H1 (cell line): Measurements from ENCODE around the gene VAPB. TPM values are rescaled to one million over a fixed set of nuclear protein-coding genes. Genes with fewer than 3 reads are reported as not detected.

Experiments used
- CTCF ChIA-PET: fragments of 300-600 bp; sonication (Branson Sonifier 250); formaldehyde crosslinking; loops from one replicate; lab custom pipeline; 2021; ENCODE audit not compliant: partially characterized antibody; lab: Charles Lee
- POLR2A ChIA-PET: fragments of 300-600 bp; sonication (Branson Sonifier 250); formaldehyde crosslinking; loops from one replicate; lab custom pipeline; 2021; ENCODE audit warnings: inconsistent platforms; ENCODE audit not compliant: partially characterized antibody; lab: Charles Lee
- DNase-seq, 2 experiments: peaks; one replicate each; pipeline versions ENCODE4 v3.0.0 to v3.0.0-alpha.2; 2010 to 2022; ENCODE audit warnings: low spot score in 2 of 2, low read depth in 1 of 2, mixed read lengths in 1 of 2
- FAIRE-seq: peaks from 2 replicates; lab custom pipeline; 2011; peaks lifted over from hg19 to GRCh38; lab: Jason Lieb, UNC
- H2AFZ ChIP-seq: 2 replicates; pipeline ENCODE4 v1.8.1; 2012; ENCODE audit warnings: low read length, inconsistent platforms
- H2AK5ac ChIP-seq: 2 replicates; pipeline ENCODE4 v1.6.1; 2013; ENCODE audit warnings: low read depth, low read length
- H2BK120ac ChIP-seq: replicated peaks from 2 replicates; pipeline ENCODE3; 2013; ENCODE audit warnings: low read depth, low read length, inconsistent platforms
- H2BK12ac ChIP-seq: 2 replicates; pipeline ENCODE4 v1.6.1; 2013; ENCODE audit warnings: low read depth, low read length
- H2BK15ac ChIP-seq: 2 replicates; pipeline ENCODE4 v1.6.1; 2013; ENCODE audit warnings: low read length
- H2BK20ac ChIP-seq: 2 replicates; pipeline ENCODE4 v1.6.1; 2013; ENCODE audit warnings: low read length
- H2BK5ac ChIP-seq: 2 replicates; pipeline ENCODE4 v1.6.1; 2013; ENCODE audit warnings: low read depth, low read length
- H3K14ac ChIP-seq: 2 replicates; pipeline ENCODE4 v1.6.1; 2013; ENCODE audit warnings: inconsistent platforms; ENCODE audit not compliant: insufficient read length
- H3K18ac ChIP-seq: 2 replicates; pipeline ENCODE4 v1.6.1; 2013; ENCODE audit warnings: low read length; ENCODE audit errors: extremely low read depth
- H3K23ac ChIP-seq: 2 replicates; pipeline ENCODE4 v1.6.1; 2013; ENCODE audit warnings: inconsistent platforms; ENCODE audit not compliant: insufficient read length
- H3K23me2 ChIP-seq: 2 replicates; pipeline ENCODE4 v1.6.1; 2013; ENCODE audit warnings: low read depth, low read length
- H3K27ac ChIP-seq: 2 replicates; pipeline ENCODE4 v1.6.1; 2011; ENCODE audit warnings: low read depth, low read length, inconsistent platforms
- H3K27me3 ChIP-seq, 4 experiments: replicated peaks in 1 of 4; 1 replicate in 1 of 4; 2 replicates in 3 of 4; pipeline versions ENCODE4 v1.6.1 to v1.8.1; 2011 to 2013; ENCODE audit warnings: low read length in 3 of 4, mild to moderate bottlenecking in 3 of 4, inconsistent platforms in 2 of 4, mixed read lengths in 2 of 4, moderate library complexity in 1 of 4; ENCODE audit not compliant: control insufficient read depth in 3 of 4, insufficient read depth in 3 of 4; ENCODE audit errors: extremely low read depth in 1 of 4
- H3K36me3 ChIP-seq, 4 experiments: 2 replicates each; pipeline versions ENCODE4 v1.6.1 to v1.8.1; 2011 to 2013; ENCODE audit warnings: mild to moderate bottlenecking in 4 of 4, low read length in 3 of 4, moderate library complexity in 2 of 4, control low read depth in 1 of 4, inconsistent platforms in 1 of 4; ENCODE audit not compliant: insufficient read depth in 4 of 4, control insufficient read depth in 2 of 4
- H3K4ac ChIP-seq: replicated peaks from 2 replicates; pipeline ENCODE3; 2013; ENCODE audit warnings: low read length, low read depth, mixed read lengths, inconsistent platforms; ENCODE audit not compliant: insufficient read length
- H3K4me1 ChIP-seq, 4 experiments: replicated peaks in 1 of 4; 1 replicate in 1 of 4; 2 replicates in 3 of 4; pipeline versions ENCODE4 v1.6.1 to v1.8.1; 2011 to 2013; ENCODE audit warnings: low read length in 3 of 4, inconsistent platforms in 2 of 4, mixed read lengths in 1 of 4; ENCODE audit not compliant: insufficient read depth in 4 of 4, control insufficient read depth in 3 of 4
- H3K4me2 ChIP-seq, 2 experiments: 2 replicates each; pipeline versions ENCODE4 v1.6.1 to v1.8.1; 2011 to 2013; ENCODE audit warnings: low read depth in 2 of 2, low read length in 2 of 2, control low read depth in 1 of 2, inconsistent platforms in 1 of 2, mild to moderate bottlenecking in 1 of 2; ENCODE audit not compliant: insufficient read depth in 1 of 2
- H3K4me3 ChIP-seq, 4 experiments: fragments of 200-600, 300-600 bp in 1 of 4; sonication (generic), shearing (Covaris generic), sonication (Bioruptor Twin) in 1 of 4; 2 replicates each; pipeline versions ENCODE4 v1.5.1 to v1.8.1; 2011 to 2016; ENCODE audit warnings: low read length in 4 of 4, low read depth in 3 of 4, control low read depth in 2 of 4, inconsistent platforms in 2 of 4, mild to moderate bottlenecking in 2 of 4, mixed read lengths in 1 of 4, moderate library complexity in 1 of 4; ENCODE audit not compliant: insufficient read depth in 2 of 4; ENCODE audit errors: extremely low read depth in 1 of 4
- H3K56ac ChIP-seq: replicated peaks from 2 replicates; pipeline ENCODE3; 2013; ENCODE audit warnings: low read depth, mild to moderate bottlenecking, mixed read lengths, low read length, inconsistent platforms; ENCODE audit not compliant: insufficient read length
- H3K79me1 ChIP-seq: 2 replicates; pipeline ENCODE4 v1.6.1; 2013; ENCODE audit warnings: low read depth, low read length, control low read depth
- H3K79me2 ChIP-seq, 2 experiments: 2 replicates each; pipeline versions ENCODE4 v1.6.1 to v1.8.1; 2012 to 2013; ENCODE audit warnings: low read length in 2 of 2, mild to moderate bottlenecking in 2 of 2, inconsistent platforms in 1 of 2; ENCODE audit not compliant: insufficient read depth in 2 of 2, control insufficient read depth in 1 of 2
- H3K9ac ChIP-seq, 4 experiments: replicated peaks in 1 of 4; 1 replicate in 1 of 4; 2 replicates in 3 of 4; pipeline versions ENCODE4 v1.6.1 to v1.8.1; 2011 to 2013; ENCODE audit warnings: low read depth in 3 of 4, low read length in 3 of 4, control low read depth in 2 of 4, mild to moderate bottlenecking in 2 of 4, moderate library complexity in 2 of 4, inconsistent platforms in 1 of 4; ENCODE audit errors: extremely low read depth in 1 of 4
- H3K9me3 ChIP-seq, 2 experiments: 2 replicates each; pipeline versions ENCODE4 v1.6.1 to v1.8.1; 2012 to 2013; ENCODE audit warnings: mild to moderate bottlenecking in 2 of 2, moderate library complexity in 2 of 2, control low read depth in 1 of 2, inconsistent platforms in 1 of 2, low read depth in 1 of 2, low read length in 1 of 2, mixed read lengths in 1 of 2; ENCODE audit not compliant: insufficient read depth in 2 of 2
- H4K20me1 ChIP-seq, 2 experiments: replicated peaks in 1 of 2; 2 replicates each; pipeline versions ENCODE3 to v1.8.1; 2011 to 2013; ENCODE audit warnings: inconsistent platforms in 2 of 2, low read length in 2 of 2, mild to moderate bottlenecking in 1 of 2; ENCODE audit not compliant: insufficient read depth in 2 of 2, control insufficient read depth in 1 of 2
- H4K5ac ChIP-seq: 2 replicates; pipeline ENCODE4 v1.6.1; 2013; ENCODE audit warnings: low read length, low read depth, mixed read lengths, inconsistent platforms; ENCODE audit not compliant: insufficient read length
- H4K8ac ChIP-seq: 2 replicates; pipeline ENCODE4 v1.8.0; 2013; ENCODE audit warnings: mild to moderate bottlenecking, moderate library complexity, low read length, inconsistent platforms; ENCODE audit not compliant: insufficient read depth; ENCODE audit errors: extremely low read depth
- H4K91ac ChIP-seq: replicated peaks from 2 replicates; pipeline ENCODE3; 2013; ENCODE audit warnings: low read length, mixed read lengths, inconsistent platforms; ENCODE audit not compliant: insufficient read length
- RXRA ChIP-seq: IDR thresholded peaks from 2 replicates; pipeline ENCODE4 v1.6.1; 2011; ENCODE audit warnings: low read depth, mild to moderate bottlenecking, low read length, moderate library complexity; ENCODE audit not compliant: insufficient read depth
- WGBS, 2 experiments: shearing (Covaris generic) in 1 of 2; methylation state at CpG; one replicate each; pipeline versions ENCODE4 v1.1.6 to v1.1.7; 2013 to 2015; ENCODE audit warnings: low lambda C conversion rate in 2 of 2, mixed read lengths in 2 of 2, inconsistent platforms in 1 of 2, low coverage in 1 of 2, missing lambda C conversion rate in 1 of 2; ENCODE audit not compliant: insufficient replicate concordance in 2 of 2, insufficient coverage in 1 of 2, insufficient read length in 1 of 2; ENCODE audit errors: extremely low coverage in 1 of 2, missing lambda C conversion rate in 1 of 2; 5-methylcytosine and 5-hydroxymethylcytosine counted together
- polyA plus RNA-seq, 7 experiments: library from polyadenylated mRNA; depleted of rRNA in 3 of 7; stranded (reverse) in 5 of 7; unstranded in 2 of 7; fragments of >200 nt in 5 of 7; fragments of 200-250 nt in 2 of 7; gene quantifications; 1 replicate in 5 of 7; 2 replicates in 1 of 7; 4 replicates in 1 of 7; pipeline versions ENCODE4 v1.2.1 to v1.2.3, GENCODE V29; 2011 to 2013; ENCODE audit warnings: missing spikeins in 2 of 7, mixed read lengths in 2 of 7
- total RNA-seq: library from RNA; stranded (reverse); fragmentation: NEBNext Ultra II Directional; extraction: Animal tissue kit (Norgen Biotek cat#: 25700); gene quantifications from 2 replicates; pipeline ENCODE4 v1.2.1, GENCODE V29; 2021

VAPB gene
- total and polyA plus RNA-seq, 2 of the 8 experiments (the other 6 are each of a cell fraction or from before 2014, with no cell fraction given), result 24.4 to 62.8 TPM

- Histone ChIP-seq H3K56ac (no peak overlapping the region), H2BK120ac (no peak overlapping the region), H2AFZ (no peak overlapping the region), H3K4ac (no peak overlapping the region), H4K8ac (no peak overlapping the region), H2BK15ac (no peak overlapping the region), H3K4me3 (no peak overlapping the region), H3K4me2 (no peak overlapping the region), H3K4me1 (no peaks in the 10 kb centered on the region), H3K9me3 (peaks cover 0 to 3% of the 10 kb centered on the region in 2 experiments; a peak in 1 of 4 replicates), H3K23me2 (no peaks in the 10 kb centered on the region; the same call in 1 of the 2 replicates), H2BK20ac (no peak overlapping the region), H3K23ac (no peak overlapping the region), H3K18ac (no peak overlapping the region), H4K20me1 (peaks cover 0 to under 1% of the 10 kb centered on the region in 2 experiments), H2AK5ac (no peak overlapping the region), H3K79me1 (no peaks in the 10 kb centered on the region), H3K9ac (no peak overlapping the region), H3K79me2 (peaks cover 0 to under 1% of the 10 kb centered on the region in 2 experiments; a peak in 2 of 4 replicates), H3K27ac (no peak overlapping the region), H4K5ac (no peak overlapping the region), H4K91ac (no peak overlapping the region), H3K14ac (no peak overlapping the region), H3K27me3 (no peaks in the 10 kb centered on the region; a peak in 1 of 7 replicates), H2BK12ac (no peak overlapping the region), H3K36me3 (peaks cover 0 to under 1% (median 0%) of the 10 kb centered on the region in 4 experiments; a peak in 1 of 8 replicates), H2BK5ac (no peak overlapping the region)
- TF ChIP-seq RXRA, result no peak
- FAIRE-seq, result no peak
- POLR2A ChIA-PET, result no interaction called here
- 89% methylated on average over 13 of the region's 13 CpGs; no CpG with 5 or more reads in 1 of the 2 experiments for WGBS, 2 experiments
- CTCF ChIA-PET, result interaction anchor here (0.8 to 3.4 kb wide), 5 partner anchors 8 to 263 kb away, joined by 3 to 20 read pairs (median 3); no protein-coding TSS in a partner anchor
- no peak for DNase-seq
Observed at GRCh38 chr20:58497724-58498469, 108.9 kb downstream of the VAPB start.
